ENCODE data around the gene HSF2BP.
"Not testable (repeated sequence)": the region's sequence is repeated elsewhere in the genome, so short reads cannot be mapped to it uniquely, and the experiment has no call there.

Gene HSF2BP

DNA sequence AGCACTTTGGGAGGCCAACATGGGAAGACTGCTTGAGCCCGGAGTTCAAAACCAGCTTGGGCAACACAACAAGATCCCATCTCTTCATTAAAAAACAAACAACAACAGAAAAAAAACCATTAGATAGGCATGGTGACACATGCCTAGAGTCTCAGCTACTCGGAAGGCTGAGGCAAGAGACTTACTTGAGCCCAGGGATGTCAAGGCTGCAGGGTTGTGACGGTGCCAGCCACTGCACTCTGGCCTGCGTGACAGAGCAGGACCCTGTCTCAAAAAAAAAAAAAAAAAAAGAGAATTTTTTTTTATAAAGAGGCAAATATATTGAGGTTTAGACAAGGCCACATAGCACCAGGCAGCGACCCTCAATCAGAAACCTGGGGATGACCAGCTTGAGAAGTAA, 62.7 kb downstream of the HSF2BP start:
- Histone ChIP-seq H3K4me3 (ENCODE audit: low read depth, low read length) (no peak overlapping the region), H3K4me1 (ENCODE audit: control insufficient read depth, insufficient read depth, low read length, unreplicated experiment) (peaks cover 57% of the 10 kb centered on the region), H3K27me3 (ENCODE audit: insufficient read depth, low read length) (no peaks in the 10 kb centered on the region), H2AFZ (ENCODE audit: low read length, unreplicated experiment) (no peak overlapping the region), H3K27ac (ENCODE audit: low read depth, low read length) (peak overlapping the region; percentile 45), H3K36me3 (ENCODE audit: insufficient read depth, low read length) (no peaks in the 10 kb centered on the region), H3K79me2 (ENCODE audit: control insufficient read depth, insufficient read depth, low read length, unreplicated experiment) (no peaks in the 10 kb centered on the region)

DNA sequence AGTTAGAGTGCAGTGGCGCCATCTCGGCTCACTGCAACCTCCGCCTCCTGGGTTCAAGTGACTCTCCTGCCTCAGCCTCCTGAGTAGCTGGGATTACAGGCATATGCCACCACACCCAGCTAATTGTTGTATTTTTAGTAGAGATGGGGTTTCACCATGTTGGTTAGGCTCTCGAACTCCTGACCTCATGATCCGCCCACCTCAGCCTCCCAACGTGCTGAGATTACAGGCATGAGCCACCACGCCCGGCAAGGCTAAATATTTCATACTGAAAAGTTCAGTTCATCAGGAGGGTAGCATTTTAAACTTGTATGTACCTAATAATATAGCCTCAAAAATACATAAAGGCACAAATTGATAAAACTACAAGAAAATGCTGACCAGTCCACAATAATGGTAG, 63.5 kb downstream of the HSF2BP start:
- H3K27me3 ChIP-seq (ENCODE audit: insufficient read depth, low read length); H3K4me3 ChIP-seq (ENCODE audit: low read depth, low read length); H2AFZ ChIP-seq (ENCODE audit: low read length, unreplicated experiment); H3K36me3 ChIP-seq (ENCODE audit: insufficient read depth, low read length); H3K79me2 ChIP-seq (ENCODE audit: control insufficient read depth, insufficient read depth, low read length, unreplicated experiment); H3K27ac ChIP-seq (ENCODE audit: low read depth, low read length): not testable (repeated sequence)
- H3K4me1 ChIP-seq (ENCODE audit: control insufficient read depth, insufficient read depth, low read length, unreplicated experiment): peaks cover 57% of the 10 kb centered on the region

DNA sequence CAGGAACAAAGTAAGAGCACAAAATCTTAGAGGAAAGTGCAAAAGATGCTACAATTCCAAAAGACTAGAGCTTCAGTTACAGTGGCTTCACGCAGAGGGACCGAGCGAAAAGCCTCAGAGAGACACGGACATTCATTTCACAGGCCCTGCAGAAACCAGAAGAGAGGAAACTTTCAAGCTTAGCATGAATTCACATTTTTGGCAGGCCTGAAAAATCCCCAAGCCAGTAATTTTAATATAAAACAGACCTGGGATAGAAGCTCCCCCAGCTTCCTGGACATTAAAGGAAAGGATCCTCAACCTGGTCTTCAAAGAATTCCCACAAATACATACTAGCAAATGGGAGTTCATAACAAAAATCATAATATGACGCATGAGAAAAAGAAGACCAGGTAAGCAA, 66.2 kb downstream of the HSF2BP start:
- Histone ChIP-seq H3K4me1 (ENCODE audit: control insufficient read depth, insufficient read depth, low read length, unreplicated experiment) (peaks cover 59% of the 10 kb centered on the region), H3K27me3 (ENCODE audit: insufficient read depth, low read length) (no peaks in the 10 kb centered on the region), H2AFZ (ENCODE audit: low read length, unreplicated experiment) (no peak overlapping the region), H3K36me3 (ENCODE audit: insufficient read depth, low read length) (no peaks in the 10 kb centered on the region), H3K4me3 (ENCODE audit: low read depth, low read length) (no peak overlapping the region), H3K27ac (ENCODE audit: low read depth, low read length) (no peak overlapping the region), H3K79me2 (ENCODE audit: control insufficient read depth, insufficient read depth, low read length, unreplicated experiment) (no peaks in the 10 kb centered on the region)

DNA sequence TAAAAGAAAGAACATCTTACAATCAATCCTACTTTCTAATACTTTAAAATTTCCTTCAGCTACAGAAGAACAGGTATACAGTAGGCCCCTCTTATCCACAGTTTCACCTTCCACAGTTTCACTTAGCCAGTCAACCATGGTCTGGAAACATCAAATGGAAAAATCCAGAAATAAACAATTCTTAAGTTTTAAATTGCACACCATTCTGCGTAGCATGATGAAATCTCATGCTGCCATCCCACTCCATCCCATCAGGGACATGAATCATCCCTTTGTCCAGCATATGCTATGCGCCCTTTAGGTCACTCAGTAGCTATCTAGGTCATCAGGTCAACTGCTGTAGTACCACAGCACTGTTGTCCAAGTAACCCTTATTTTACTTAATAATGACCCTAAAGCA, 67.7 kb downstream of the HSF2BP start:
- Histone ChIP-seq H3K36me3 (ENCODE audit: insufficient read depth, low read length) (no peaks in the 10 kb centered on the region), H3K27me3 (ENCODE audit: insufficient read depth, low read length) (no peaks in the 10 kb centered on the region), H3K4me1 (ENCODE audit: control insufficient read depth, insufficient read depth, low read length, unreplicated experiment) (peaks cover 60% of the 10 kb centered on the region), H3K27ac (ENCODE audit: low read depth, low read length) (peak overlapping the region; percentile 78), H3K79me2 (ENCODE audit: control insufficient read depth, insufficient read depth, low read length, unreplicated experiment) (no peaks in the 10 kb centered on the region), H3K4me3 (ENCODE audit: low read depth, low read length) (no peak overlapping the region), H2AFZ (ENCODE audit: low read length, unreplicated experiment) (no peak overlapping the region)

DNA sequence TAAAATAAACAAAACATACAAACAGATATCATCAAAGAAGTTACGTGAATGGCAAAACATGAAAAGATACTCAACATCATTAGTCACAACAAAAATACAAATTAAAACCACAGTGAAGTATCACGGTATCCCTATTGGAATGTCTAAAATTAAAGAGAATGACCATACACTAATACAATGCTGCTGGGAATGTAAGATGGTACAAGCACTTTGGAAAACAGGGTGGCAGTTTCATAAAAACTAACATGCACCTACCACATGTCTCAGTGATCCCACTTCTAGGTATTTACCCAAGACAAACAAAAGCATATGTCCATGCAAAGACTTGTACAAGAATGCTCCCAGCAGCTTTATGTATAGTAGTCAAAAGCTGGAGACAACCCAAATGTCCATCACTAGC, 69.1 kb downstream of the HSF2BP start:
- Histone ChIP-seq H3K27ac (ENCODE audit: low read depth, low read length) (peak overlapping the region; percentile 78), H3K27me3 (ENCODE audit: insufficient read depth, low read length) (no peaks in the 10 kb centered on the region), H2AFZ (ENCODE audit: low read length, unreplicated experiment) (no peak overlapping the region), H3K79me2 (ENCODE audit: control insufficient read depth, insufficient read depth, low read length, unreplicated experiment) (no peaks in the 10 kb centered on the region), H3K4me3 (ENCODE audit: low read depth, low read length) (peak overlapping the region; percentile 2; the same call in 1 of the 2 replicates), H3K36me3 (ENCODE audit: insufficient read depth, low read length) (no peaks in the 10 kb centered on the region), H3K4me1 (ENCODE audit: control insufficient read depth, insufficient read depth, low read length, unreplicated experiment) (peaks cover 67% of the 10 kb centered on the region)

DNA sequence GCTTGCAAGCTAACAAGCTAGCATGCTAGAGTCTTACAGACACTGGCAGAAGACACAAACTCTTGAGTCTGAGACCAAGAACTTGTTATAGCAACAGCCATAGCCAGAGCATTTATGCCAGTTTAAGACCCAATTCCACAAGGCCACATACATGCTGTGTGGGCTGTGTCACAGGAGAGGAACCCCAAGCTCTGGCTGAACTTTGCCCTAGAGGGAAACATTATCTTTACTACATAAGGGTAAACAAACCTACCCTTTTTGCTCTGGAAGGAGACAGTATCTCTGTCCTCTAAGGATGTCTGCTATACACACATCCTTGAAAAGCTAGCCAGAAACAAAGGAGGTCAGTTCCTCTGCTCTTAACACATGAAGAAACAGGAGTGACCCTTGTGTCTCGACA, 70.3 kb downstream of the HSF2BP start:
- Histone ChIP-seq H3K27ac (ENCODE audit: low read depth, low read length) (peak overlapping the region; percentile 78; the same call in 1 of the 2 replicates), H3K36me3 (ENCODE audit: insufficient read depth, low read length) (no peaks in the 10 kb centered on the region), H3K79me2 (ENCODE audit: control insufficient read depth, insufficient read depth, low read length, unreplicated experiment) (no peaks in the 10 kb centered on the region), H3K4me3 (ENCODE audit: low read depth, low read length) (no peak overlapping the region), H3K27me3 (ENCODE audit: insufficient read depth, low read length) (no peaks in the 10 kb centered on the region), H2AFZ (ENCODE audit: low read length, unreplicated experiment) (no peak overlapping the region), H3K4me1 (ENCODE audit: control insufficient read depth, insufficient read depth, low read length, unreplicated experiment) (peaks cover 70% of the 10 kb centered on the region)

DNA sequence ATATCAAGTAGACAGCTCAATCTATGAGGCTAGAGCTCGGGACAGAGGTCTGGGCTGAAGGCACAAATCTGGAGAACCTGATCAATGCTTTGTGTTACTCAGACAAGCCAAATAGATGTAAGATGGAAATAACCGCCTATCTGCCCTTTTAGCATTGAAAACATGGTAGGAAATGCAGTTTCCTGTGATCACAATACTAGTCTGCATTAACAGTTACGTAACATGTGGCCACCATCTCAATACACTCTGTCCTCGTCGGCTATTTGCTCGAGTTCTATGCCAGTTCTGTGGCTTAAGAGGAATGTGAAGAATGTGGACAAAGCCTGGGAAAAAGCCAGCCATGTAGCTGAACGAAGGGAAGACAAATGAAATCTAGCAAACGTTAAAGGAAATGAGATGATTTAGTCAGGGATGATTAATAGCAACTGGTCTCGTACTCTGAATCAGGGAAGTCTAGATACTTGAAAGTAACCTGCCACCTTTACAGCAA, 73.3 kb downstream of the HSF2BP start:
- Histone ChIP-seq H2AFZ (ENCODE audit: low read length, unreplicated experiment) (no peak overlapping the region), H3K79me2 (ENCODE audit: control insufficient read depth, insufficient read depth, low read length, unreplicated experiment) (no peaks in the 10 kb centered on the region), H3K4me1 (ENCODE audit: control insufficient read depth, insufficient read depth, low read length, unreplicated experiment) (peaks cover 45% of the 10 kb centered on the region), H3K27ac (ENCODE audit: low read depth, low read length) (peak overlapping the region; percentile 98), H3K27me3 (ENCODE audit: insufficient read depth, low read length) (no peaks in the 10 kb centered on the region), H3K4me3 (ENCODE audit: low read depth, low read length) (no peak overlapping the region), H3K36me3 (ENCODE audit: insufficient read depth, low read length) (no peaks in the 10 kb centered on the region)

DNA sequence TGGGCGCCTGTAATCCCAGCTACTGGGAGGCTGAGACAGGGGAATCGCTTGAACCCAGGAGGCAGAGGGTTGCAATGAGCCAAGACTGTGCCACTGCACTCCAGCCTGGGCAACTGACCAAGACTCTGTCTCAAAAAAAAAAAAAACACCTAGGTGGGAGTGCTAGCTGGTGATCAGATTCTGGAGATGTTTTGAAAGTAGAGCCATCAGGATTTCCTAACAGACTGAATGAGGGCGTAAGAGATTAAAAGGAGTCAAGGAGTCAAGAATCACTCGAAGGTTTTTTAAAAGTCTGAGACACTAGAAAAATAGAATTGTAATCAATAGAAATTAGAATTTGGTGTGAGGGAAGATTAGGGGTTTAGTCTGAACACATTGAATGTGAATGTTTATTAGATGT, 73.8 kb downstream of the HSF2BP start:
- H3K27me3 ChIP-seq (ENCODE audit: insufficient read depth, low read length): no peaks in the 10 kb centered on the region
- no peak overlapping the region for H3K4me3 ChIP-seq (ENCODE audit: low read depth, low read length)
- H2AFZ ChIP-seq (ENCODE audit: low read length, unreplicated experiment): no peak overlapping the region
- peaks cover 41% of the 10 kb centered on the region for H3K4me1 ChIP-seq (ENCODE audit: control insufficient read depth, insufficient read depth, low read length, unreplicated experiment)
- no peaks in the 10 kb centered on the region for H3K36me3 ChIP-seq (ENCODE audit: insufficient read depth, low read length)
- H3K79me2 ChIP-seq (ENCODE audit: control insufficient read depth, insufficient read depth, low read length, unreplicated experiment): no peaks in the 10 kb centered on the region
- H3K27ac ChIP-seq (ENCODE audit: low read depth, low read length): peak overlapping the region; percentile 98

DNA sequence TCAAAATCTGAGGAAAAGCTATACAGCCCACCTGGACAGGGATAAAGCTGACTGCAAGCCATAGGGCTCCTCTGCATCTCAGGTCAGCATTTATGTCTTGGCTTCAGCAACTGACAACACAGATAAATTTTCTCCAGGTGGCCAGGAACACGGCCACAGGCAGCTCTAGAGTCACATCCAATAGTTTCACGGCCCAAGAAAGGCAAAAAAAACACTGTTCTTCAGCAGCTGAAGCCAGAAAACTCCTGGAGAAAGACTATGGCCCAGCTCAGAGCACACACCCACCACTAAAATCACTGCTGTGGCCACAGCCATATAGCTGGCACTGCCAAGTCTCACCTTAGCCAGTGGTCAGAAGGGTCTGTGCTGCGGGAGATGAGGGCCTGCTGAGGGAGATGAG, 77.8 kb downstream of the HSF2BP start:
- Histone ChIP-seq H3K4me1 (ENCODE audit: control insufficient read depth, insufficient read depth, low read length, unreplicated experiment) (peaks cover 11% of the 10 kb centered on the region), H3K4me3 (ENCODE audit: low read depth, low read length) (no peak overlapping the region), H2AFZ (ENCODE audit: low read length, unreplicated experiment) (no peak overlapping the region), H3K27ac (ENCODE audit: low read depth, low read length) (no peak overlapping the region), H3K36me3 (ENCODE audit: insufficient read depth, low read length) (no peaks in the 10 kb centered on the region), H3K27me3 (ENCODE audit: insufficient read depth, low read length) (no peaks in the 10 kb centered on the region), H3K79me2 (ENCODE audit: control insufficient read depth, insufficient read depth, low read length, unreplicated experiment) (no peaks in the 10 kb centered on the region)

DNA sequence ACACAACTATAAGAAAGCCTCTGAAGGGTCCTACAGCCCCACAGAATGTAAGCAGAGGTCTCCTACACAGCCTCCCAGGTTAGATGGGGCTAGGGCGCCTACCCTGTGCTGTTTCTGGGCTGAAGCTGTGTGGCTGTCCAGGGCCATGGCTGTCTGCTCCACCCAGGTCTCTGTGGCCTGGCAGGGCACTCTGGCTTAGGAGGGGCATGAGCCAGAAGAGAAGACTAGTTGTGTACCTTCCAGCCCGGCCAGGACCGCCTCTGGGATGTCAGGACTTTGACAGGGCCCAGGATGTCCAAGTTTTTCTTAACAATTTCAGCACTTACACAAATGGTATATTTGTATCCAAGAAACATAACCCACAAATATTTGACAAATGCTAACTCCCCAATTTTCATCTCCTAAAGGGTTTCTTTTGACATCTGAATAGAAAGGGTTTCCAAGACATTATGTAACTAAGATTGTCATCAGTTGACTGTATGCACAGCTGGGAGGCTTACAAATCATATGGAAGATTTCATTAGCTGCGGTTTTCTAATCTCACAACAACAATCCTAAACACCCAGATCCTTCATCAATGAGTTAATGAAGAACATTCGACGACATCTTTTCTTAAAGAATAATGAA, 80.5 kb downstream of the HSF2BP start:
- no peaks in the 10 kb centered on the region for H3K79me2 ChIP-seq (ENCODE audit: control insufficient read depth, insufficient read depth, low read length, unreplicated experiment)
- H3K27me3 ChIP-seq (ENCODE audit: insufficient read depth, low read length): no peaks in the 10 kb centered on the region
- no peak overlapping the region for H2AFZ ChIP-seq (ENCODE audit: low read length, unreplicated experiment)
- no peaks in the 10 kb centered on the region for H3K36me3 ChIP-seq (ENCODE audit: insufficient read depth, low read length)
- no peak overlapping the region for H3K27ac ChIP-seq (ENCODE audit: low read depth, low read length)
- H3K4me1 ChIP-seq (ENCODE audit: control insufficient read depth, insufficient read depth, low read length, unreplicated experiment): no peaks in the 10 kb centered on the region
- H3K4me3 ChIP-seq (ENCODE audit: low read depth, low read length): no peak overlapping the region

DNA sequence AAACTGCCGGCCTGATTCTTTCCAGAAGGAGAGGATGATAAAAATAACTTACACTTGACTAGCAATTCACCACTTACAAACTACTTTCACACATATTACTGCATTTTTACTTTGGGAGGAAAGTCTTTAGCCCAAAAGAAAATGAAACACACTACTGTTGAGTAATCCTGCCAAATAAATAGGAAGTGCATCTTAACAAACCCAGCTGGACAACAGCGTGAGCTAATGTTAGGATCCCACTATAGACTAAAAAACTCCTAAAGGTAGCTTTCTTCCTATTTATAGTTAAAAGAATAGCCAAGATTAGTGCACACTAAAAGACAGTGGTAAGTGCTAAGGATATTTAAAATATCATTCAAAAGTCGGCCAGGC, 83.8 kb downstream of the HSF2BP start:
- H3K27ac ChIP-seq (ENCODE audit: low read depth, low read length): no peak overlapping the region
- no peaks in the 10 kb centered on the region for H3K36me3 ChIP-seq (ENCODE audit: insufficient read depth, low read length)
- H3K4me1 ChIP-seq (ENCODE audit: control insufficient read depth, insufficient read depth, low read length, unreplicated experiment): no peaks in the 10 kb centered on the region
- H3K4me3 ChIP-seq (ENCODE audit: low read depth, low read length): no peak overlapping the region
- H3K79me2 ChIP-seq (ENCODE audit: control insufficient read depth, insufficient read depth, low read length, unreplicated experiment): no peaks in the 10 kb centered on the region
- no peaks in the 10 kb centered on the region for H3K27me3 ChIP-seq (ENCODE audit: insufficient read depth, low read length)
- H2AFZ ChIP-seq (ENCODE audit: low read length, unreplicated experiment): no peak overlapping the region
